Subcutaneous adipose tissue (tissue), 4 donors: ENCODE data around the gene NEGR1. TPM values are rescaled to one million over a fixed set of nuclear protein-coding genes. Genes with fewer than 3 reads are reported as not detected.

ENCODE experiments used
- total RNA-seq, 4 donors: library from RNA; depleted of rRNA; stranded (reverse); fragments of >200 nt; gene quantifications; one replicate each; pipeline ENCODE4 v1.1.0, GENCODE V29; 2016
- TF ChIP-seq, protein P1 (sequence below): fragments of 450-650 bp; IDR thresholded peaks from one replicate; pipeline ENCODE4 v1.5.1; 2016; ENCODE audit warnings: low read depth, mild to moderate bottlenecking, control low read depth, antibody characterized with exemption, moderate library complexity

NEGR1 gene
- total RNA-seq, 4 donors from 2014 or later, result 18.6 to 42.9 (median 35.3) TPM

DNA sequence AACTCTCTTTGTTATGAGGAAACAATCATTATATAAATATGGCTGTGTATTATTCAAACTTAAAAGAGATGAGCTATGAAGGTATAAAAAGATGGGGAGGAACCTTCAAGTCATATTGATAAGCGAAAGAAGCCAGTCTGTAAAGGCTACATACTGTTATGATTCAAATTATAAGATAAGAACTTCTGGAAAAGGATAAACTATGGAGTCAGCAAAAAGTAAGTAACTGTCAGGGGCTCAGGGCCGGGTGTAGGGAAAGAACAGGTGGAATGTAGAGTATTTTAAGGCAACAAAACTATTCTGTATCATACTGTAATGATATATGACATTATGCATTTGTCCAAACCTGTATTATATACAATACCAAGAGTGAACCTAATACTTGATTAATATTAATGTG is 628.4 kb downstream of the NEGR1 start:
- TF ChIP-seq, protein P1, sequence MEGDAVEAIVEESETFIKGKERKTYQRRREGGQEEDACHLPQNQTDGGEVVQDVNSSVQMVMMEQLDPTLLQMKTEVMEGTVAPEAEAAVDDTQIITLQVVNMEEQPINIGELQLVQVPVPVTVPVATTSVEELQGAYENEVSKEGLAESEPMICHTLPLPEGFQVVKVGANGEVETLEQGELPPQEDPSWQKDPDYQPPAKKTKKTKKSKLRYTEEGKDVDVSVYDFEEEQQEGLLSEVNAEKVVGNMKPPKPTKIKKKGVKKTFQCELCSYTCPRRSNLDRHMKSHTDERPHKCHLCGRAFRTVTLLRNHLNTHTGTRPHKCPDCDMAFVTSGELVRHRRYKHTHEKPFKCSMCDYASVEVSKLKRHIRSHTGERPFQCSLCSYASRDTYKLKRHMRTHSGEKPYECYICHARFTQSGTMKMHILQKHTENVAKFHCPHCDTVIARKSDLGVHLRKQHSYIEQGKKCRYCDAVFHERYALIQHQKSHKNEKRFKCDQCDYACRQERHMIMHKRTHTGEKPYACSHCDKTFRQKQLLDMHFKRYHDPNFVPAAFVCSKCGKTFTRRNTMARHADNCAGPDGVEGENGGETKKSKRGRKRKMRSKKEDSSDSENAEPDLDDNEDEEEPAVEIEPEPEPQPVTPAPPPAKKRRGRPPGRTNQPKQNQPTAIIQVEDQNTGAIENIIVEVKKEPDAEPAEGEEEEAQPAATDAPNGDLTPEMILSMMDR, result no peak

DNA sequence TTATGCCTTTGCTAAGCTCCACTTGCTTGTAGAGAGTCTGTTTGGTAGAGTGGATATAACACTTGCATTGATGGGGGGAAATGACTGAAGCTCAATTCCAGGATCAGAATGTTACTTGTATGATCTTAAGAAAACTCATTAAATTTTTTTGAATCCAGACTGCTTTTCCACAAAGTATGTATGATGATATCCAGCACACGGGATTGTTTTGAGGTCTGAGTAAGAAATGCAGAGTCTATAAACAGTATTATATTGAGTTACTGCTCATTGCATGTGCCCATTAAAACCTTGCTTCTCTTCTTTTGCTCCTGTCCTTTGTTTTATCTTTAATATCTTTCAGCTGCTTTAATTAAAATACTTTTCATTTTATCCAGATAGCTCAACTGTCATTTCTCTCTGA is 631.1 kb downstream of the NEGR1 start:
- TF ChIP-seq, protein P1, result no peak

DNA sequence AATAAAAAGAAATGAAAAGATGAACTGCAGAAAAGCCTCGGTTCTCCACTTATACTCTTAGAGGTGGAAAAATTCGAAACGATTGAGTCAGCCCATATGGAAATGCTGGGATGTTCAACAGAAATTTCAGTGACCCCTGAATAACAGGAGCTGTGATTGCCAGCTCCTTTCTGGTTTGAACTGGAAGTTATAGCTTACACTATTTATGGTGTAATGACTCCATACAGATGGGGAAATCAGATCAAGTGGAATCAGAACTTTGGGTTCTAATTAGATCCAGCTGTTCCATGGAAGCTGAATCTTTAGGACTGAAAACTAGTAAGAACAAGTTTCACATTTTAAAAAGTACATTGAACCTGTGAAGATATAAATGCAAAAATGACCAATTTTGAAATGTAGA is 632.2 kb downstream of the NEGR1 start:
- TF ChIP-seq, protein P1, result no peak

DNA sequence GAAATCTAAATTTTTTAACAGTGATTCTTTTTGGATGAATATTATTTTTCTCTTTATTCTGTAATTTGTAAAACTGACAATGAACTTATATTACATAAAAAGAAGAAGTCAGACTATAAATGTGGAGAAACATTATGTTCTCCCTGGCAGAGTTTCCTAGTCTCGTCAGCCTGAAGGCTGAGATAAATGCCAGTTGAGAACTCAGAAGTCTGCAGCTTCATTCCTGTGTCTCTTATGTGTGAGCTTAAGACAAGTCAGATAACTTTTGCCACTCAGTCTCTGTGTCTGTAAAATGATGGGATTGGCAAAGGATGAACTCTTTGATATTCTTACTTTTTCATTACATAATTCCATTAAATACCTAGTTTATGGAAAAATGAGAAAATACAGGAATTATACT is 632.7 kb downstream of the NEGR1 start:
- TF ChIP-seq, protein P1, result no peak

DNA sequence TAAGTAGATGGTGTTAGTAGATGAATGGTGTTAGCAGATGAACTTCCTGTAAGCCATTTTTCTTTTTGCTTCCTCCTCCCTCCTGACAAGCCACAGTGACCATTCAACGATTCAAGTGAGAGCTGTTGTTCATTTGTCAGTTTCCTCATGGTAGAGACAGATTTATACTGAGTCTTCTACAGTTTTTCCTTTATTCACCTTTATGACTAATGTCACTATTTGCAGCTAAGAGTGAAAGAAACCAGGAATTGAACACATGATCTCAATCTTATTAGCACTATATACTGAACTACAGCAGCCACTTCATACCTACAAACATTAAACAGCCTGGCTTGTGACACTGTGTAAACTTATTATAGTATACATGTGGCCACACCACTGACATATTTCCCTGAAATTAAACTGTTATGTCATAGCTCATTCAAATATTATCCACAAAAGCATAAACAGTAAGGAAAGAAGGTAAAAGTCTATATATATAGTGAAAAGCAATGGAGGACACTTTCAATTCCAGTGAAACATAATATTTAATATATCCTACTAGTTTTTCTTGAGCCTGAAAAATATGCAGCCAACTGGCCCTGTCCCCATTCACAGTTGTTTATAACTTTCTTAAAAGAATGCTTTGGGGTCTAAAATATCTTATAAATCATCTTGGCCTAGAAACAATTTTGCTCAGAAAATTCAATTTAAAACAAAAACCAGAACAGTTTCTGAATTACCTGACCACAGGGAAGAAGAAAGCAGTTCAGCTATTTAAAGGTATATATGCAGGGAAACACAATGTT is 634.6 kb downstream of the NEGR1 start:
- TF ChIP-seq, protein P1, result no peak

DNA sequence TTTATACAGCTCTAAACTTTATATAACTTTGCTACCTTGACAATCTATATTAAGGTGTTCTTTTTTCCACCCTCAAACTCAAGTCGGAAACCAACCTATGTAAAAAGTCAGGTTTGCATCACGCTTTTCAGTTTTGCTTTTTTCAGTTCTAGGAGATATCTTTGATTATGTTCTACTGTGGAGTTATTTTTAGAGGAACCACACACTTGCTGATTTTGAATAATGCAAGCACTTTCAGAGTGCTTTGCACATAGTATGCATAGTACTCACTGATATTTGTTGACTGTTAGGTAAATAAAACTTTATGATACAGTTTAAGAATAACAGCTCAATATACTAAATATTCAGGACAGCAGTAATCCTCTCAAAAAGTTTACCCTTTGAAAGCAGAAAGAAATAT is 637.3 kb downstream of the NEGR1 start:
- TF ChIP-seq, protein P1, result no peak

DNA sequence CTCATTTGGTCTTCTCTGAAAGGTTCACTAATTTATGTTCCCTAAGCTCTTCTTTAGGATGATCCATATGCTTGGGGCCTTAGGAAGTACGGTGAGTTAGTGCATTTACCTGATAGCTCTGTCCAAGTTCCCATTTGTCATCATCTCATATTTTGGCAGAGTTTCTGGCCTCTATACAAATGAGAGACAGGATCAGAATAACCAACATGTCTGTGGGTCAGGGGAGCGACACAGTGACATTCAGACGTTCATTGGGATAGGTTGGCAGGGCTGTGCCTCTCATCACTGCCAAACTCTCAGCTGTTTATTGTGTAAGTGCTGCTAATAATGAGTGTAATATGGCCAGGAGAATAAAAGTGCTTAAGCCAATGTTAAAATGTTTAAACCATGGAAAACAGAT is 640.4 kb downstream of the NEGR1 start:
- TF ChIP-seq, protein P1, result no peak
